ENCODE measurements around the gene ADNP.

GRCh38 chr20:50893620-50894019, 37.6 kb downstream of the ADNP start:
- no peak for TF ChIP-seq CTCF (IDR thresholded peaks at IDR 0.05)
- no peak for TF ChIP-seq POLR2A (IDR thresholded peaks at IDR 0.05)
